DOHH2 (cell line): ENCODE measurements around the gene OGG1.

Experiments used
- EZH2phosphoT487 ChIP-seq: fragments of 200-600 bp; sonication (generic); IDR thresholded peaks from 2 replicates; pipeline ENCODE4 v1.6.1; 2017; ENCODE audit warnings: borderline replicate concordance, mild to moderate bottlenecking, antibody characterized with exemption, low read length, moderate library complexity, mixed read lengths
- TF ChIP-seq, protein P1 (sequence below): fragments of 200-600 bp; sonication (generic); IDR thresholded peaks from one replicate; pipeline ENCODE4 v1.5.1; 2014; ENCODE audit warnings: antibody characterized with exemption, mild to moderate bottlenecking, low read depth, low read length; ENCODE audit not compliant: poor library complexity, severe bottlenecking

DNA sequence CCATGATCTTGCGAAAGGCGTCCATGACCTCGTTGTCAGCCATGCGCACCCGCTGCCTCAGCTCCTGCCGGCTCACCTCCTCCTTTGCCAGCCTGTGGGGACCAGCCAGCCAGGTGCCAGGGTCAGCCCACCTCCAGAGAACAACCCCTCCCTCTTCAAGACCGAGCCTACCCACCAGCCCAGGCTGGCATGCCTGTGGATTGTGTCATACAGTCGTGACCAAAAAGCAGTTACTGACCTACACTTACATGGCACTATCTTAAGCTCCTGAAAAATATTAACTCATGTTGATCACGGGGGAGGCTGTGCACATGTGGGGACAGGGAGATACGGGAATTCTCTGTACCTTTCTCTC is 30.7 kb downstream of the OGG1 start:
- TF ChIP-seq, protein P1, sequence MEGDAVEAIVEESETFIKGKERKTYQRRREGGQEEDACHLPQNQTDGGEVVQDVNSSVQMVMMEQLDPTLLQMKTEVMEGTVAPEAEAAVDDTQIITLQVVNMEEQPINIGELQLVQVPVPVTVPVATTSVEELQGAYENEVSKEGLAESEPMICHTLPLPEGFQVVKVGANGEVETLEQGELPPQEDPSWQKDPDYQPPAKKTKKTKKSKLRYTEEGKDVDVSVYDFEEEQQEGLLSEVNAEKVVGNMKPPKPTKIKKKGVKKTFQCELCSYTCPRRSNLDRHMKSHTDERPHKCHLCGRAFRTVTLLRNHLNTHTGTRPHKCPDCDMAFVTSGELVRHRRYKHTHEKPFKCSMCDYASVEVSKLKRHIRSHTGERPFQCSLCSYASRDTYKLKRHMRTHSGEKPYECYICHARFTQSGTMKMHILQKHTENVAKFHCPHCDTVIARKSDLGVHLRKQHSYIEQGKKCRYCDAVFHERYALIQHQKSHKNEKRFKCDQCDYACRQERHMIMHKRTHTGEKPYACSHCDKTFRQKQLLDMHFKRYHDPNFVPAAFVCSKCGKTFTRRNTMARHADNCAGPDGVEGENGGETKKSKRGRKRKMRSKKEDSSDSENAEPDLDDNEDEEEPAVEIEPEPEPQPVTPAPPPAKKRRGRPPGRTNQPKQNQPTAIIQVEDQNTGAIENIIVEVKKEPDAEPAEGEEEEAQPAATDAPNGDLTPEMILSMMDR: no peak
- no peak for TF ChIP-seq EZH2phosphoT487
